ENCODE results near the gene ANTXR1.

The ANTXR1 gene

GRCh38 chr2:69279931-69280681 is 267.1 kb downstream of the ANTXR1 start:
- DNase-seq (ENCODE audit: low read depth): no peak

GRCh38 chr2:69280796-69281412 is 267.9 kb downstream of the ANTXR1 start:
- no peak for DNase-seq (ENCODE audit: low read depth)

GRCh38 chr2:69285379-69285894 is 272.5 kb downstream of the ANTXR1 start:
- DNase-seq (ENCODE audit: low read depth): no peak

GRCh38 chr2:69287544-69287943 is 274.6 kb downstream of the ANTXR1 start:
- DNase-seq (ENCODE audit: low read depth): no peak

- DNase-seq (ENCODE audit: low read depth): no peak
Measured at GRCh38 chr2:69288429-69288828, 275.4 kb downstream of the ANTXR1 start.

GRCh38 chr2:69291004-69291650 is 278.1 kb downstream of the ANTXR1 start:
- DNase-seq (ENCODE audit: low read depth): no peak

- DNase-seq (ENCODE audit: low read depth): no peak
Measured at GRCh38 chr2:69291721-69292120, 278.7 kb downstream of the ANTXR1 start.

GRCh38 chr2:69292256-69292655 is 279.3 kb downstream of the ANTXR1 start:
- no peak for DNase-seq (ENCODE audit: low read depth)

- no peak for DNase-seq (ENCODE audit: low read depth)
Measured at GRCh38 chr2:69296421-69296820, 283.4 kb downstream of the ANTXR1 start.

GRCh38 chr2:69297216-69297615 is 284.2 kb downstream of the ANTXR1 start:
- DNase-seq (ENCODE audit: low read depth): no peak

- DNase-seq (ENCODE audit: low read depth): no peak
Measured at GRCh38 chr2:69298261-69298660, 285.3 kb downstream of the ANTXR1 start.

- DNase-seq (ENCODE audit: low read depth): no peak
Measured at GRCh38 chr2:69298862-69299261, 285.9 kb downstream of the ANTXR1 start.

All from stimulated activated CD8-positive, alpha-beta memory T cell treated with anti-CD3 and anti-CD28 coated beads, Interleukin-12 subunit alpha, Interleukin-12 subunit beta, amount 100 ng/mL, for 1 hour (primary cell).